Prostate gland (tissue), 2 donors: ENCODE data around the gene C1QTNF5. TPM values are rescaled to one million over a fixed set of nuclear protein-coding genes. Genes with fewer than 3 reads are reported as not detected.
A peak's percentile ranks its signal among the peaks of the same experiment; 100 is the strongest.

Experiments used
- DNase-seq: peaks from one replicate; pipeline ENCODE4 v3.0.0-alpha.2; 2019; ENCODE audit warnings: low spot score
- H3K27ac ChIP-seq, 2 donors: fragments of 200-600 bp; sonication (generic); 2 replicates each; pipeline ENCODE4 v1.5.1; 2017 to 2019
- H3K27me3 ChIP-seq: fragments of 200-600 bp; sonication (generic); replicated peaks from 2 replicates; pipeline ENCODE4 v1.5.1; 2019; ENCODE audit not compliant: insufficient read depth
- H3K36me3 ChIP-seq, 2 donors: fragments of 200-600 bp; sonication (generic); 1 replicate in 1 of 2; 2 replicates in 1 of 2; pipeline versions ENCODE4 v1.5.1 to v1.8.1; 2017 to 2019
- H3K4me1 ChIP-seq: fragments of 200-600 bp; sonication (generic); replicated peaks from 2 replicates; pipeline ENCODE4 v1.5.1; 2019
- H3K4me3 ChIP-seq, 2 donors: fragments of 200-600 bp; sonication (generic); 2 replicates each; pipeline ENCODE4 v1.5.1; 2017 to 2019
- H3K9me3 ChIP-seq: fragments of 200-600 bp; sonication (generic); 2 replicates; pipeline ENCODE4 v1.5.1; 2017
- POLR2A ChIP-seq: fragments of 450-650 bp; IDR thresholded peaks from one replicate; pipeline ENCODE4 v1.6.1; 2016; ENCODE audit warnings: antibody characterized with exemption, mild to moderate bottlenecking
- POLR2AphosphoS5 ChIP-seq: sonication (generic); formaldehyde crosslinking; IDR thresholded peaks from one replicate; pipeline ENCODE4 v1.6.1; 2017; ENCODE audit warnings: antibody characterized with exemption
- WGBS: methylation state at CpG from one replicate; pipeline ENCODE4 v1.1.5; 2018; 5-methylcytosine and 5-hydroxymethylcytosine counted together
- intact Hi-C: fragments of 100-400 bp; cut with DNase I; formaldehyde crosslinking; loops from one replicate; pipeline ENCODE4 v1.14.2; 2022
- total RNA-seq, 2 donors: library from RNA; depleted of rRNA; stranded (reverse); fragments of >200 nt; gene quantifications; one replicate each; pipeline ENCODE4 v1.1.0, GENCODE V29; 2016
- TF ChIP-seq, protein P1 (sequence below), 4 experiments: fragments of 200-600 bp in 2 of 4; fragments of 450-650 bp in 2 of 4; sonication (generic) in 2 of 4; IDR thresholded peaks; 1 replicate in 3 of 4; 2 replicates in 1 of 4; pipeline ENCODE4 v1.5.1; 2016 to 2019; ENCODE audit warnings: antibody characterized with exemption in 4 of 4, mild to moderate bottlenecking in 2 of 4, moderate library complexity in 2 of 4

C1QTNF5 gene
- total RNA-seq, 2 donors from 2014 or later: 15.3 to 20.2 TPM

DNA sequence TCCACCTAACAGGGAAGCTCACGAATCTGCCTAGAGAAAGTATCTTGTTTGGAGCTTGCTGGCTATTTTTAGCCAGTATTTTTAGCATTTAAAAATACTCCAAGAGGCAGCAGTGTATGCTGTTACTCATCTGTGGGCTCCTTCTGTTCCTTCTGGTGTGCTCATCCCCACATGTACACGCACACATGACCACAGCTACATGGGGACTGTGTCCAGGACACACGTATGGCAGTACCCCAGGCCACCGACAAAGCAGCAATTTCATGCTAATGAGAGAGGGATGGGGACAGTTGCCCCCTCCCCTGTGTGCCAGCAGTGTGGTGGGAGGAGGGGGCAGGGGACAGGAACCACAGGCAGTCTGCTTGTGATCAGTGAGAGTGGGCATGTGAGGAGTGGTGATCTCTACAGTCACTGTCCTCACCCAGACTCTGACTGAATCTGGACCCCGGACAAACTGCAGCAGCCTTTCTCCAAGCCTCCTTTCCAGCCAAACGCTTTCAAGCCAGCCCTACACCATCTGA is 24.4 kb upstream of the C1QTNF5 start:
- Histone ChIP-seq H3K4me1 (no peaks in the 10 kb centered on the region), H3K9me3 (no peaks in the 10 kb centered on the region), H3K36me3 (no peaks in the 10 kb centered on the region), H3K27ac (no peak overlapping the region), H3K4me3 (no peak overlapping the region), H3K27me3 (no peaks in the 10 kb centered on the region)
- DNase-seq: no peak
- 67% methylated on average over 6 of the region's 6 CpGs for WGBS
- TF ChIP-seq POLR2AphosphoS5: peak; percentile 41
- TF ChIP-seq POLR2A: no peak
- intact Hi-C loops: no loop called here

DNA sequence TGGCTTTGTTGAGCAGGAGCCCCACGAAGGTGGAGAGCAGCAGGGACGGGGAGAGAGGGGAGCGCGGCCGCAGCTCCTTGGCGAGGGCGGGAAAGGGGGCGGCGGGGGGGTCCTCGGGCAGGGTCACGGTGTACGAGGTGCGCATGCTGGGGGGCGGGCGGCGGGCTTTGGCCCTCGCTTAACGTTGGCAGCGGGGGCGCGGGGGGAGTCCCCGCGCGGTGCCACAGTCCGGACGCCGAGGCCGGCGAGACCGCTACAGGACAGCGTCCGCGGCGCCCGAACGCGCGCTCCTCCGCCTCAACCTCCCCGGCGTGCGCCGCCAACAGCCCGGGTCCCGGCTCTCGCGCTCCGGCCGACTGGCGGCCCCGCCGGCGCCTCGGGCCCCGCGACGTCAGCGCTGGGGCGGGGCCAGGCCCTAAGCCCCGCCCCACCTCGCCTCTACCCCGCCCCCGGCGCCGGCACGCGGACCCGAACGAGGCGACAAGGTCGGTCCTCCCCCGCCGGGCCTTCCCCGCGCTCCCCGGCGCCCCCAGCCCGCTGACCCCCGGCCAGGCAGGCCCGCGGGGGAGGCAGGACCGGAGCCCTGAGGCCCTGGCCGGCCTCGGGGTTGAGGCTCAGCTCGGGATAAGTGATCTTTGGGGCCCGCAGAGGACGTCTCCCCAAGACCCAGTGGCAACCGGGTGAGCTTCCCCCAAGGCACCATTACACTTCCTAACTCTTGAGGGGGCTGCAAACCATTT is 23.3 kb upstream of the C1QTNF5 start:
- Histone ChIP-seq H3K27me3 (no peaks in the 10 kb centered on the region), H3K4me1 (no peaks in the 10 kb centered on the region), H3K36me3 (no peaks in the 10 kb centered on the region), H3K27ac (peak overlapping the region; percentile 59 to 69), H3K4me3 (peak overlapping the region; percentile 30 to 37), H3K9me3 (no peaks in the 10 kb centered on the region)
- WGBS: 8% methylated on average over 25 of the region's 88 CpGs
- DNase-seq: no peak
- intact Hi-C loops: no loop called here
- TF ChIP-seq, protein P1, sequence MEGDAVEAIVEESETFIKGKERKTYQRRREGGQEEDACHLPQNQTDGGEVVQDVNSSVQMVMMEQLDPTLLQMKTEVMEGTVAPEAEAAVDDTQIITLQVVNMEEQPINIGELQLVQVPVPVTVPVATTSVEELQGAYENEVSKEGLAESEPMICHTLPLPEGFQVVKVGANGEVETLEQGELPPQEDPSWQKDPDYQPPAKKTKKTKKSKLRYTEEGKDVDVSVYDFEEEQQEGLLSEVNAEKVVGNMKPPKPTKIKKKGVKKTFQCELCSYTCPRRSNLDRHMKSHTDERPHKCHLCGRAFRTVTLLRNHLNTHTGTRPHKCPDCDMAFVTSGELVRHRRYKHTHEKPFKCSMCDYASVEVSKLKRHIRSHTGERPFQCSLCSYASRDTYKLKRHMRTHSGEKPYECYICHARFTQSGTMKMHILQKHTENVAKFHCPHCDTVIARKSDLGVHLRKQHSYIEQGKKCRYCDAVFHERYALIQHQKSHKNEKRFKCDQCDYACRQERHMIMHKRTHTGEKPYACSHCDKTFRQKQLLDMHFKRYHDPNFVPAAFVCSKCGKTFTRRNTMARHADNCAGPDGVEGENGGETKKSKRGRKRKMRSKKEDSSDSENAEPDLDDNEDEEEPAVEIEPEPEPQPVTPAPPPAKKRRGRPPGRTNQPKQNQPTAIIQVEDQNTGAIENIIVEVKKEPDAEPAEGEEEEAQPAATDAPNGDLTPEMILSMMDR (IDR thresholded peaks at IDR 0.05): no peak
- no peak for TF ChIP-seq POLR2A
- no peak for TF ChIP-seq POLR2AphosphoS5

DNA sequence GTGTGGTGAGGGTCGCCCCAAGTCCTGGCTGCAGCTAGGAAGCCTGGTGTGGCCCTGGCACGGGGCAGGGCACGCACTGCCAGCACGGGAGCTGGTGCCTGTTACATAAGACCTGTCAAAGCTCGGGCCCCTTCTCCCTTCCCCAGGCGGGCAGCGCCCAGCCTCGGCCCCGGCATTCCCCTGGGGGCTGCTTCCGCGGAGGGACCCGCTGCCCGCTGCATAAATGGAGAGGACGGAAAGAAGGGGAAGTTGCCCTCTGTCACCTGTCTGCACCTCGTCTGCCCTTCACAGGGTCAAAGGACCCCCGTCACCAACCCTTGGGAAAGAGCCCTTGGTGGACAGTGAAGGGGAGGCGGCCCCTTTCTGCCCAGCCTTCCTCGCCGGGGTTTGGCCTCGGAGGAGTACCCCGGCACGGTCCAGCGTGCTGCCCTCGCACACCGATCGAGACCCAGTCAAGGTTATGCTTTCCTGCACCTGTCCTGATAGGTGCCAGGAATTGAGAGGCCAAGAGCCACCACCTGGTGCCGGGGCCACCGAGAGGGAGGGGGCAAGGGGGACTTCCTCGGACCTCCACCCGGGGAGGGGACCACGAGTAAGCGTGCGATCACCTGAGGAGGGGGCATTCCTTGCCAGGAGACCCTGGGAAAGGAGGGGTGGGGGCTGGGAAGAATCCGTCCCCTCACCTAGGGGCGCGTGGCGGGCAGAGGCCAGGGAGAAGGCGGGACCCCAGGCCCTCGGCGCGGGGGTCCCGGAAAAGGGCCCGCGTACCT is 22.6 kb upstream of the C1QTNF5 start:
- intact Hi-C loops: no loop called here
- 58% methylated on average over 40 of the region's 44 CpGs for WGBS
- no peak for DNase-seq

DNA sequence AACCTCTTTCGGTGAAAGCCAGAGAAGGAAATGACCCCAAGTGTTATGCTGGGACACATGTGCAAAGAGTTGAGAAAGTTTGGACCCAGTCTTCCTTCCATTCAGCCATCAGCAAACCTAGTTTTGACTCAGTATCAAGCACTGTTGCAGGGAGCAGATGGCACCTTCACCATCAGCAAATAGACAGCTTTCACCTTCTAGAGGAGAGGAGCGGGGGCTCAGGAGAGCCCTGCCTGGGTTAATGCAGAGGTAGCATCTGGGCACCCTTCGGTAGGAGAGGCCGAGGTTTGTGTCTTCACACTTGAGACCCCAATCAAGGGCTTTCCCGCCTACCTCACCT is 22.0 kb upstream of the C1QTNF5 start:
- no peaks in the 10 kb centered on the region for H3K36me3 ChIP-seq
- no peaks in the 10 kb centered on the region for H3K27me3 ChIP-seq
- WGBS: 92% methylated on average over 5 of the region's 5 CpGs
- no peak for TF ChIP-seq POLR2AphosphoS5
- TF ChIP-seq, protein P1 (IDR thresholded peaks at IDR 0.05): no peak
- TF ChIP-seq POLR2A: no peak
- no peak overlapping the region for H3K4me3 ChIP-seq
- no peaks in the 10 kb centered on the region for H3K4me1 ChIP-seq
- intact Hi-C loops: no loop called here
- DNase-seq: no peak
- peak overlapping the region in 1 of 2 donors; percentile 59 for H3K27ac ChIP-seq
- H3K9me3 ChIP-seq: no peaks in the 10 kb centered on the region

More for the DNA sequence above, 22.6 kb upstream of the C1QTNF5 start:
- no peaks in the 10 kb centered on the region for H3K4me1 ChIP-seq
- no peaks in the 10 kb centered on the region for H3K9me3 ChIP-seq
- peak overlapping the region; percentile 59 to 69 for H3K27ac ChIP-seq
- no peaks in the 10 kb centered on the region for H3K36me3 ChIP-seq
- no peaks in the 10 kb centered on the region for H3K27me3 ChIP-seq
- TF ChIP-seq, protein P1 (IDR thresholded peaks at IDR 0.05): no peak
- no peak for TF ChIP-seq POLR2A
- no peak for TF ChIP-seq POLR2AphosphoS5
- peak overlapping the region; percentile 30 to 37 for H3K4me3 ChIP-seq

DNA sequence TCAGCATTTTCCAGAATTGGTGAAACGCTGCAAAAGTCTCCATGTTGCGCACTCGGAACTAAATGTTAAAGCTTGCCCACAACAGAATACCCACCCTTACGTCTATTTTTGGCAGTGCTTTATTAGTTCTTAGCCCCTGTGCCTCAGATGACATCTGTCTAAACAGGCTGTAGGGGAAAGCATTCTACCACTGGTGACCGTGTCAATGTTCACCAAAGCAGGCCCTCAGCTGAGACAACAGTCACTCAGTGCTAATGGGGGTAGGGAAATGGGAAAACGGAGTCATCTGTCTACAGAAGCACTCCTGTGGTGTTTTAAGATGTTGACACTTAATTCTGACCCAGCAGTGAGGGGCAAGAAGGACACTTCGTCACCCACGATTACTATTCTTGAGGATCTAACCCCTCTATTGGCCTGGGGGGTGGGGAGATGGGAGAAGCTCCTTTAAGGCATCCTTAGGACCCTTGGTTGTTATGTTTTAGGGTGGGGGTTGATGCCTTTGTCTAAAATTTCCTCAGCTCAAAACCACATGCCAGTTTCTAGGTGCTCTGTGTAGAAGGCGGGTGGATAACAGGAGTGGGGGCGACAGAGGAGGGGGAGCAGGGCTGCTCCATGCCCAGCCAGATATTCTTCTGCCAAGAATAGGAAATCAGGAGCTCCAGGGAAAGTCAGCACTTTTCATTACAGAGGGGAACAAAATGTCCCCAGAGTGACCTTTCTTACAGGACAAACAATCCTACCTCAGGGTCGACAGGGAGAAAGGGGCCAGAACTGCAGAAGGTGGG is 21.4 kb upstream of the C1QTNF5 start:
- Histone ChIP-seq H3K27ac (peak overlapping the region; percentile 53 to 59), H3K4me1 (no peaks in the 10 kb centered on the region), H3K9me3 (no peaks in the 10 kb centered on the region), H3K27me3 (no peaks in the 10 kb centered on the region), H3K4me3 (no peak overlapping the region), H3K36me3 (no peaks in the 10 kb centered on the region)
- intact Hi-C loops: no loop called here
- TF ChIP-seq POLR2AphosphoS5 (no peak), POLR2A (no peak)
- TF ChIP-seq, protein P1 (IDR thresholded peaks at IDR 0.05): no peak
- WGBS: 60% methylated on average over 11 of the region's 11 CpGs
- DNase-seq: no peak
